T-cell (primary cell): Measurements from ENCODE around the gene ZNF569. TPM values are rescaled to one million over a fixed set of nuclear protein-coding genes. Genes with fewer than 3 reads are reported as not detected.

Experiments
- ATAC-seq, 4 experiments: fragments of 200-7000 bp in 3 of 4; fragments of 150-1000 bp in 1 of 4; cut with Tn5 transposase; replicated peaks in 1 of 4; 1 replicate in 3 of 4; 2 replicates in 1 of 4; pipeline ENCODE4 v1.10.0; 2021; ENCODE audit warnings: moderate library complexity in 3 of 4, mild to moderate bottlenecking in 2 of 4, moderate number of reproducible peaks in 1 of 4
- CTCF ChIA-PET, 2 donors: fragments of 300-600 bp; sonication (Branson Sonifier 250); formaldehyde crosslinking; loops; one replicate each; lab custom pipeline; 2022; ENCODE audit warnings: antibody characterized with exemption in 2 of 2; lab: Charles Lee
- POLR2A ChIA-PET, 2 donors: fragments of 300-600 bp; sonication (Branson Sonifier 250); formaldehyde crosslinking; loops; one replicate each; lab custom pipeline; 2022; ENCODE audit warnings: antibody characterized with exemption in 2 of 2; lab: Charles Lee
- DNase-seq, 35 experiments: peaks; one replicate each; pipeline versions ENCODE4 v3.0.0 to v3.0.0-alpha.2; 2013 to 2023
- H3K27ac ChIP-seq: one replicate; pipeline ENCODE4 v1.5.1; 2013; ENCODE audit warnings: low read length
- H3K27me3 ChIP-seq, 2 experiments: replicated peaks in 1 of 2; 1 replicate in 1 of 2; 2 replicates in 1 of 2; pipeline versions ENCODE4 v1.6.1 to v1.7.0; 2013; ENCODE audit warnings: low read length in 1 of 2, mixed read lengths in 1 of 2; ENCODE audit not compliant: control insufficient read depth in 2 of 2, insufficient read depth in 2 of 2; ENCODE audit errors: extremely low read depth in 1 of 2
- H3K36me3 ChIP-seq, 2 donors: 1 replicate in 1 of 2; 2 replicates in 1 of 2; pipeline versions ENCODE4 v1.6.1 to v1.7.0; 2013; ENCODE audit warnings: low read length in 1 of 2; ENCODE audit not compliant: control insufficient read depth in 2 of 2, insufficient read depth in 1 of 2; ENCODE audit errors: extremely low read depth in 1 of 2
- H3K4me1 ChIP-seq, 2 experiments: 1 replicate in 1 of 2; 2 replicates in 1 of 2; pipeline versions ENCODE4 v1.6.1 to v1.7.0; 2013; ENCODE audit warnings: low read length in 2 of 2, mixed read lengths in 1 of 2; ENCODE audit not compliant: insufficient read depth in 2 of 2, control insufficient read depth in 1 of 2; ENCODE audit errors: extremely low read depth in 1 of 2
- H3K4me3 ChIP-seq, 2 donors: 1 replicate in 1 of 2; 2 replicates in 1 of 2; pipeline versions ENCODE4 v1.5.1 to v1.7.0; 2013; ENCODE audit warnings: mild to moderate bottlenecking in 2 of 2, low read length in 1 of 2, moderate library complexity in 1 of 2; ENCODE audit not compliant: control insufficient read depth in 1 of 2; ENCODE audit errors: extremely low read depth in 1 of 2
- H3K9me3 ChIP-seq: 2 replicates; pipeline ENCODE4 v1.7.0; 2013
- H3K27ac Mint-ChIP-seq, 2 donors: one replicate each; pipeline ENCODE4 v1.8.0; 2020 to 2021; ENCODE audit warnings: mild to moderate bottlenecking in 2 of 2, mixed read lengths in 2 of 2
- H3K27me3 Mint-ChIP-seq, 2 donors: one replicate each; pipeline ENCODE4 v1.8.0; 2021 to 2022; ENCODE audit warnings: mixed read lengths in 2 of 2
- H3K36me3 Mint-ChIP-seq: one replicate; pipeline ENCODE4 v1.8.0; 2021; ENCODE audit warnings: mixed read lengths
- H3K4me1 Mint-ChIP-seq, 3 donors: one replicate each; pipeline ENCODE4 v1.8.0; 2020 to 2022; ENCODE audit warnings: mixed read lengths in 3 of 3, mild to moderate bottlenecking in 1 of 3
- H3K4me3 Mint-ChIP-seq, 3 donors: one replicate each; pipeline ENCODE4 v1.8.0; 2020 to 2022; ENCODE audit warnings: mild to moderate bottlenecking in 3 of 3, mixed read lengths in 3 of 3, moderate library complexity in 3 of 3
- H3K9me3 Mint-ChIP-seq, 3 donors: one replicate each; pipeline ENCODE4 v1.8.0; 2020 to 2022; ENCODE audit warnings: mixed read lengths in 3 of 3
- WGBS: methylation state at CpG from one replicate; pipeline ENCODE4 v1.1.5; 2013; ENCODE audit warnings: missing lambda C conversion rate; ENCODE audit not compliant: insufficient coverage; 5-methylcytosine and 5-hydroxymethylcytosine counted together
- total RNA-seq, 35 experiments: library from RNA in 6 of 35; stranded (reverse) in 6 of 35; fragments of 120-200 nt in 1 of 35; gene quantifications; one replicate each; pipeline versions ENCODE4 v1.2.1 to v1.2.4 and lab custom pipeline; 2013 to 2026

The ZNF569 gene
- total RNA-seq, 5 donors from 2014 or later (not counting 1 experiment from before 2014, with no cell fraction given): 5.6 to 10.8 (median 9.4) TPM

GRCh38 chr19:37506387-37507166, 39.3 kb upstream of the ZNF569 start, which contains the start of gene ZNF793:
TSS of gene ZNF793 (plus strand) at chr19:37506939. CDS start at chr19:37523440, 16,501 bp downstream.
- H3K27ac ChIP-seq: peak within 1 kb of the TSS; percentile 97
- ATAC-seq: peak; percentile 88 to 93 (median 91)
- no peaks in the 10 kb centered on the region for H3K36me3 ChIP-seq
- peaks cover 3 to 16% of the 10 kb centered on the region in 2 experiments for H3K4me1 ChIP-seq
- ChIA-PET POLR2A (interaction anchor here in 1 of 2 donors (0.6 to 1.3 kb wide), 3 partner anchors 50 to 136 kb away, joined by 3 to 7 read pairs (median 5); partner anchors contain the start of genes ZNF527, ZNF540 and ZNF571), CTCF (interaction anchor here in 1 of 2 donors (0.8 to 1.5 kb wide), 4 partner anchors 37 to 543 kb away, joined by 3 to 4 read pairs (median 3); partner anchors contain the start of genes ZNF540, ZNF569, ZNF570 and ZNF571)
- peaks cover 33% of the 10 kb centered on the region for H3K36me3 Mint-ChIP-seq
- no peak within 1 kb of the TSS for H3K4me3 Mint-ChIP-seq
- H3K27me3 ChIP-seq: no peaks in the 10 kb centered on the region
- no peaks in the 10 kb centered on the region for H3K9me3 ChIP-seq
- 4% methylated on average over 31 of the region's 40 CpGs for WGBS
- H3K27ac Mint-ChIP-seq: no peak within 1 kb of the TSS
- H3K4me3 ChIP-seq: peak within 1 kb of the TSS; percentile 64 to 90
- peak; percentile 65 to 86 (median 79) for DNase-seq
- H3K9me3 Mint-ChIP-seq: peaks cover 15 to 29% (median 26%) of the 10 kb centered on the region in 3 donors
- no peaks in the 10 kb centered on the region for H3K27me3 Mint-ChIP-seq
- no peaks in the 10 kb centered on the region for H3K4me1 Mint-ChIP-seq

GRCh38 chr19:37505958-37506386, 38.7 kb upstream of the ZNF569 start:
- peaks cover 15 to 28% (median 25%) of the 10 kb centered on the region in 3 donors for H3K9me3 Mint-ChIP-seq
- peaks cover 29% of the 10 kb centered on the region for H3K36me3 Mint-ChIP-seq
- Histone ChIP-seq H3K4me1 (peaks cover 3 to 16% of the 10 kb centered on the region in 2 experiments), H3K27me3 (no peaks in the 10 kb centered on the region), H3K4me3 (peak overlapping the region; percentile 64 to 90), H3K36me3 (no peaks in the 10 kb centered on the region), H3K9me3 (no peaks in the 10 kb centered on the region), H3K27ac (peak overlapping the region; percentile 97)
- H3K27me3 Mint-ChIP-seq: no peaks in the 10 kb centered on the region
- H3K4me1 Mint-ChIP-seq: no peaks in the 10 kb centered on the region
- 6% methylated on average over 9 of the region's 12 CpGs for WGBS
- ChIA-PET POLR2A (interaction anchor here in 1 of 2 donors (0.5 to 1.3 kb wide), 3 partner anchors 89 to 531 kb away, joined by 5 to 9 read pairs (median 7); partner anchors contain the start of genes ZNF527, ZNF540 and ZNF571), CTCF (interaction anchor here in 1 of 2 donors (0.8 to 1.5 kb wide), 4 partner anchors 37 to 543 kb away, joined by 3 to 4 read pairs (median 3); partner anchors contain the start of genes ZNF540, ZNF569, ZNF570 and ZNF571)
- DNase-seq: peak in 2 of 35 experiments; percentile 0
- ATAC-seq: peak; percentile 2 to 14 (median 8)
- H3K27ac Mint-ChIP-seq: no peak overlapping the region
- no peak overlapping the region for H3K4me3 Mint-ChIP-seq

- ATAC-seq: no peak
- POLR2A ChIA-PET: no interaction called here
- Mint-ChIP-seq H3K9me3 (peaks cover 22 to 51% (median 40%) of the 10 kb centered on the region in 3 donors), H3K36me3 (peaks cover 23% of the 10 kb centered on the region), H3K4me3 (no peak overlapping the region), H3K27ac (no peak overlapping the region), H3K4me1 (no peaks in the 10 kb centered on the region), H3K27me3 (no peaks in the 10 kb centered on the region)
- no CpG with 5 or more reads among the region's 3 CpGs for WGBS
- Histone ChIP-seq H3K27ac (no peak overlapping the region), H3K4me1 (no peaks in the 10 kb centered on the region), H3K27me3 (no peaks in the 10 kb centered on the region), H3K36me3 (no peaks in the 10 kb centered on the region), H3K9me3 (peaks cover 15% of the 10 kb centered on the region), H3K4me3 (no peak overlapping the region)
- no peak for DNase-seq
- CTCF ChIA-PET: no interaction called here
These were observed 25.0 kb upstream of the ZNF569 start for GRCh38 chr19:37492213-37492612.

- WGBS: 100% methylated on average over 2 of the region's 8 CpGs
- no peaks in the 10 kb centered on the region for H3K4me1 Mint-ChIP-seq
- H3K27me3 ChIP-seq: no peaks in the 10 kb centered on the region
- ChIA-PET CTCF (no interaction called here), POLR2A (no interaction called here)
- no peak overlapping the region for H3K4me3 ChIP-seq
- H3K27ac Mint-ChIP-seq: no peak overlapping the region
- H3K27ac ChIP-seq: no peak overlapping the region
- peaks cover 71% of the 10 kb centered on the region for H3K36me3 Mint-ChIP-seq
- no peaks in the 10 kb centered on the region for H3K27me3 Mint-ChIP-seq
- ATAC-seq: no peak
- no peak for DNase-seq
- peaks cover 7 to 37% of the 10 kb centered on the region in 2 donors for H3K36me3 ChIP-seq
- H3K4me1 ChIP-seq: no peaks in the 10 kb centered on the region
- peak overlapping the region in 1 of 3 donors; percentile 17 for H3K4me3 Mint-ChIP-seq
- peaks cover 24 to 65% (median 53%) of the 10 kb centered on the region in 3 donors for H3K9me3 Mint-ChIP-seq
- peaks cover 20% of the 10 kb centered on the region for H3K9me3 ChIP-seq
These were observed 17.3 kb upstream of the ZNF569 start for GRCh38 chr19:37484406-37485168.

GRCh38 chr19:37472165-37472564, 4.9 kb upstream of the ZNF569 start:
- Histone ChIP-seq H3K27ac (no peak overlapping the region), H3K9me3 (peaks cover 6% of the 10 kb centered on the region), H3K27me3 (no peaks in the 10 kb centered on the region), H3K4me1 (peaks cover 9 to 27% of the 10 kb centered on the region in 2 experiments), H3K4me3 (no peak overlapping the region), H3K36me3 (peaks cover 10 to 36% of the 10 kb centered on the region in 2 donors)
- Mint-ChIP-seq H3K4me1 (peaks cover 27 to 28% (median 28%) of the 10 kb centered on the region in 3 donors), H3K4me3 (no peak overlapping the region), H3K9me3 (peaks cover 13 to 23% (median 20%) of the 10 kb centered on the region in 3 donors), H3K36me3 (peaks cover 14% of the 10 kb centered on the region), H3K27me3 (no peaks in the 10 kb centered on the region), H3K27ac (no peak overlapping the region)
- WGBS: 100% methylated on average over 2 of the region's 9 CpGs
- ATAC-seq (no peak), DNase-seq (no peak)
- CTCF ChIA-PET: no interaction called here
- POLR2A ChIA-PET: no interaction called here
